Rectal smooth muscle tissue (tissue), 1 donor: ENCODE data around the gene KCNG2.

Source experiments
- H3K27ac ChIP-seq: one replicate; pipeline ENCODE4 v1.7.0; 2013; ENCODE audit warnings: low read depth, low read length, inconsistent platforms
- H3K27me3 ChIP-seq: one replicate; pipeline ENCODE4 v1.7.0; 2013; ENCODE audit warnings: low read length; ENCODE audit not compliant: control insufficient read depth, insufficient read depth
- H3K36me3 ChIP-seq: one replicate; pipeline ENCODE4 v1.7.0; 2013; ENCODE audit warnings: low read length; ENCODE audit not compliant: control insufficient read depth, insufficient read depth
- H3K4me1 ChIP-seq: one replicate; pipeline ENCODE4 v1.7.0; 2013; ENCODE audit warnings: low read length; ENCODE audit not compliant: control insufficient read depth, insufficient read depth
- H3K4me3 ChIP-seq: one replicate; pipeline ENCODE4 v1.7.0; 2013; ENCODE audit warnings: low read length
- H3K9ac ChIP-seq: one replicate; pipeline ENCODE4 v1.7.0; 2013; ENCODE audit warnings: low read length

KCNG2 gene

DNA sequence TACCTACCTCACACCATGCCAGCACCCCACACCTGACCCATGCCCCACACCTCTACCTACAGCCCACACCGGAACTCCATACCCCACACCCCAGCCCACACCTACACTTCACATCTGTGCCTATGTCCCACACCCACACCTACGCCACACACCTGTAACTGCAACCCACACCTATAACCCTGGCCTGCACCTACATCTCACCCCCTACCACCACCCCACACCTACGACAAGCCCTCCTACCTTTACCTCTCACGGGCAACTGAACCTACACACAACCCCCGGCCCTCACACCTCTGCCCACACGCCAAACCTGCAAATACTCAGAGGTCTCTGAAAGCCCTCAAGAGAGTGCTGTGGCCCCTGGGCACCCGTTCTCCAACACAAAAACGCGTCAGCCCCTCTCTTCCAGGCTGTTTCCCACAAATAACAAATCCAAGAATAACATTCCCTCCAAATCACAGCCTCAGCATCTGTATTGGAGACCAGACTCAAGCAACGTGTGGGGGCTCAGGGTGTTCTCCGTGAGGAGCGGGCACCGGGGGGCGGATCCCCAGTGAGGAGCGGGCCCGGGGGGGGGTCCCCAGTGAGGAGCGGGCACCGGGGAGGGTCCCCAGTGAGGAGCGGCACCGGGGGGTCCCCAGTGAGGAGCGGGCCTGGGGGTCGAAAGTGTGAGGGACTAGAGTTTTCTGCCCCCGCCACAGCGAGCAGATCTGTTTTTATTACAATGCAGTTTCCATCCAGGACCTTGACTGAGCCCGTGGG, 120.3 kb downstream of the KCNG2 start:
- H3K36me3 ChIP-seq, result peaks cover 15% of the 10 kb centered on the region
- H3K27ac ChIP-seq, result no peak overlapping the region
- H3K27me3 ChIP-seq, result no peaks in the 10 kb centered on the region
- no peak overlapping the region for H3K4me3 ChIP-seq
- H3K9ac ChIP-seq, result no peak overlapping the region
- H3K4me1 ChIP-seq, result no peaks in the 10 kb centered on the region

GRCh38 chr18:79918615-79919011, 120.9 kb downstream of the KCNG2 start:
- Histone ChIP-seq H3K36me3 (peaks cover 15% of the 10 kb centered on the region), H3K9ac (no peak overlapping the region), H3K27ac (no peak overlapping the region), H3K4me3 (no peak overlapping the region), H3K27me3 (no peaks in the 10 kb centered on the region), H3K4me1 (no peaks in the 10 kb centered on the region)

GRCh38 chr18:79919089-79919488, 121.4 kb downstream of the KCNG2 start:
- Histone ChIP-seq H3K4me3 (no peak overlapping the region), H3K9ac (no peak overlapping the region), H3K27me3 (no peaks in the 10 kb centered on the region), H3K36me3 (peaks cover 18% of the 10 kb centered on the region), H3K27ac (no peak overlapping the region), H3K4me1 (no peaks in the 10 kb centered on the region)

DNA sequence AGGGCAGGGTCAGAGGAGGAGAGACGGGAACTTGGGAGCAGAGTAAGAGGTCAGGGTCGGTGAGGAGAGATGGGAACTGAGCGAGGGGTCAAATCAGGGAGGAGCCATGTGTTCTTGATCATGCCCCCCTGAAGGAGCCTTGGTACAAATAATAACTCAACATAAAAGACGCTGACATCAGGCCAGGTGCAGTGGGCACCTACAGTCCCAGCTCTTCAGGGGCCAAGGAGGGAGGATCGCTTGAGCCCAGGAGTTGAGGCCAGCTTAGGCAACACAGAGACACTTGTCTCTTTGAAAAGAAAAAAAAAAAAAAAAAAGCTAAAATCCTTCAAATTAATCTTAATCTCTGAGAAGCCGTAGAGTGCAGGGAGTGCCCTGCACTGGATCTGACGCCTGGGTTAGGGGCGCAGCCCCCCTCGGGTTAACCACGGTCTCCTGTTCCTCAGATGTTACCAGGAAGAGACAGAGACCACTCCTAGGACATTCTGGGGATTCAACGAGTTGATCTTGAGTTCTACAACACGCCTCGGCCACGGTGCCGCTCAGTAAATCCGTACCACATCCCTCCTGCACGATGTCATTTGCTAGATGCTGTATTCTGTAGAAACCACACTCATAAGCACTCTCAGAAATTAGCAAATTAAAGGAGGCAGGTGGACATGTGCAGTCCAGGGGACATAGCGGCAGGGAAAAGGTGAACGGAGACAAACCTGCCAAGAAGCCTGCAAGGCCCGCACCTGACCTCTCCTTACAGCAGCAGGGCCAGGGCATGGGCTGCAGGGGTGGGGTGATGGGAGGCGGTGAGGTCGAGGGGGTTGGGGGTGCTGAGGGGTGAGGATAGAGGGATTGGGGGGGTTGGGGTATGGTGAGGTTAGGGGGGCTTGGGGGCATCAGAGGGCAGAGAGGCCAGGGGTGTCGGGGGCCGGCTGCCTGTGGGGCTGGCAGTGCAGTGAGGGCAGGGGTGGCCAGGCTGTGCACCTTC, 124.5 kb downstream of the KCNG2 start:
- no peak overlapping the region for H3K9ac ChIP-seq
- no peak overlapping the region for H3K27ac ChIP-seq
- no peaks in the 10 kb centered on the region for H3K4me1 ChIP-seq
- no peaks in the 10 kb centered on the region for H3K27me3 ChIP-seq
- no peak overlapping the region for H3K4me3 ChIP-seq
- H3K36me3 ChIP-seq, result peaks cover 20% of the 10 kb centered on the region

- Histone ChIP-seq H3K36me3 (peaks cover 20% of the 10 kb centered on the region), H3K4me3 (no peak overlapping the region), H3K27ac (no peak overlapping the region), H3K9ac (no peak overlapping the region), H3K4me1 (no peaks in the 10 kb centered on the region), H3K27me3 (no peaks in the 10 kb centered on the region)
Observed at GRCh38 chr18:79922971-79923411, 125.3 kb downstream of the KCNG2 start.

- no peak overlapping the region for H3K4me3 ChIP-seq
- H3K27me3 ChIP-seq, result no peaks in the 10 kb centered on the region
- no peak overlapping the region for H3K9ac ChIP-seq
- H3K27ac ChIP-seq, result no peak overlapping the region
- H3K4me1 ChIP-seq, result no peaks in the 10 kb centered on the region
- peaks cover 27% of the 10 kb centered on the region for H3K36me3 ChIP-seq
Observed at GRCh38 chr18:79923896-79924585, 126.3 kb downstream of the KCNG2 start.

DNA sequence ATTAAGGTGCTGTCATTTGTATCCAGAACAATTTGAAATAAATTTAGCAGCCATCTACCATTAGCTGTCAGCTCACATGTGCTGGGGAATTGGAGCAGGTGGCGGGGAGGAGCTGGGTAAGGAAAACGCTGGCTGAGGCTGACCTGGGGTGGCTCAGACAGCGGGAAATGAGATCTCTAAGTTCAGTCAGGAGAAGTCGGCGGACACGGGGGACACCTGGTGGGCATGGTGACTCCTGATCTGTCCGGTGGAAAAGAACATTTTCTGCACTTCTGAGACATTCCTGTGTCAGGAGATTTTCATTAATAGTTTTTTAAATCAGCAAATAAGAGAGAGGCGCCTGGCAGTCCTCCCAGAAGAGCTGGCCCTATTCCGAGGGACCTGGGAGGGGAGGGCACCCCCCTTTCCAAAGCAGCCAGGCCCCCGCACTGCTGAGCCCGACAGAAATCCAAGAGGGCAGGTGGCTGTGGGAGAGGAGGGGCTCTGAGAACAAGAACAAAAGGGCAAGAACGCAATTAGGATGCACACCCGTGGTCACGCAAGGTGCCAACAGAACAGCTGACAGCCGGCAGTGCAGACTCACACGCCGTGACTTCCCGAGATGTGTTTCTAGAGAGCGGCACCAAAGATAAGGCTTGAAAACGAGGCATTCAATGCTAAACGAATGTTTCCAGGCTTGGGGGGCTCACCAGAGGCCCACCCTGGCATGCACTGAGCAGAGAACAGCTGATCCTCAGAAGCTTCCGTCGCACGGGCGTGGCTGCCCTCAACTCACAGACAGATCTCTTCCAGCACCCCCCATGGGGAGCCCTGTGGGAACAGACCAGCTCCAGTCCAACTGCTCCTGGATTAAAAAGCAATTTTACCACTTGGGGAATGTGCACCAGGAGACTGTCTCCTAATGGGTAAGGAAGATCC, 127.3 kb downstream of the KCNG2 start:
- no peaks in the 10 kb centered on the region for H3K4me1 ChIP-seq
- H3K9ac ChIP-seq, result no peak overlapping the region
- no peak overlapping the region for H3K4me3 ChIP-seq
- H3K27me3 ChIP-seq, result no peaks in the 10 kb centered on the region
- H3K36me3 ChIP-seq, result peaks cover 27% of the 10 kb centered on the region
- H3K27ac ChIP-seq, result no peak overlapping the region

DNA sequence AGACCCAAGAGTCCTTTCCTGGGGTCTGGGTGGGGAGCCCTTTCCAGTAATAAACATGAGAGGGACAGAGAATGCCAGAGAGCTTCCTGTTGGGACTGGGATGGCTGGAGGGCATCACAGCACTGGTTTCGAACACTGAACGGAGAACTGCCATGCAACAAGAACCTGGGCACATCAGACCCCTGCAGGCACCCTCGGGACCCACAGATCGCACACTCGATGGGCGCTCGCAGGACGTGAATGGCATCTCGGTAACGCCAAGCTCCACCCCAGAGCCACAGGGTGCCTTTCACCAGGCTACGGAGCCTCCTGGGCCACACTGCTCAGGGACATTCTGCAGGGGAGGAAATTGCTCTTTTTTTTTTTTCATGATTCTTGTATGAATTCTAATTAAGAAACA, 128.6 kb downstream of the KCNG2 start:
- Histone ChIP-seq H3K9ac (no peak overlapping the region), H3K36me3 (peaks cover 27% of the 10 kb centered on the region), H3K27ac (no peak overlapping the region), H3K4me3 (no peak overlapping the region), H3K27me3 (no peaks in the 10 kb centered on the region), H3K4me1 (no peaks in the 10 kb centered on the region)

GRCh38 chr18:79926715-79927606, 129.2 kb downstream of the KCNG2 start:
- Histone ChIP-seq H3K9ac (no peak overlapping the region), H3K4me3 (no peak overlapping the region), H3K36me3 (peaks cover 27% of the 10 kb centered on the region), H3K27ac (no peak overlapping the region), H3K4me1 (no peaks in the 10 kb centered on the region), H3K27me3 (no peaks in the 10 kb centered on the region)

- H3K4me1 ChIP-seq, result no peaks in the 10 kb centered on the region
- H3K4me3 ChIP-seq, result no peak overlapping the region
- no peaks in the 10 kb centered on the region for H3K27me3 ChIP-seq
- H3K9ac ChIP-seq, result no peak overlapping the region
- H3K27ac ChIP-seq, result no peak overlapping the region
- H3K36me3 ChIP-seq, result peaks cover 23% of the 10 kb centered on the region
Observed at GRCh38 chr18:79927607-79928562, 130.1 kb downstream of the KCNG2 start.
